Type B pancreatic cell (in vitro differentiated cells): Measurements from ENCODE around the gene SLC34A3. TPM values are rescaled to one million over a fixed set of nuclear protein-coding genes. Genes with fewer than 3 reads are reported as not detected.
A peak's percentile ranks its signal among the peaks of the same experiment; 100 is the strongest.

ENCODE experiments used
- DNase-seq: peaks from one replicate; pipeline ENCODE4 v3.0.0; 2021; ENCODE audit warnings: mixed read lengths; ENCODE audit not compliant: unreplicated experiment; ENCODE audit errors: extremely low spot score
- H3K27ac Mint-ChIP-seq: 2 replicates; pipeline ENCODE4 v1.8.0; 2021; ENCODE audit warnings: mild to moderate bottlenecking, mixed read lengths
- H3K27me3 Mint-ChIP-seq: 2 replicates; pipeline ENCODE4 v1.8.0; 2021; ENCODE audit warnings: mixed read lengths
- H3K36me3 Mint-ChIP-seq: 2 replicates; pipeline ENCODE4 v1.8.0; 2021; ENCODE audit warnings: mixed read lengths
- H3K4me1 Mint-ChIP-seq: one replicate; pipeline ENCODE4 v1.8.0; 2021; ENCODE audit warnings: mixed read lengths; ENCODE audit not compliant: unreplicated experiment
- H3K4me3 Mint-ChIP-seq: 2 replicates; pipeline ENCODE4 v1.8.0; 2021; ENCODE audit warnings: mild to moderate bottlenecking, mixed read lengths
- H3K9me3 Mint-ChIP-seq: 2 replicates; pipeline ENCODE4 v1.8.0; 2021; ENCODE audit warnings: mixed read lengths
- total RNA-seq: library from RNA; stranded (reverse); gene quantifications from 2 replicates; pipeline ENCODE4 v1.2.1, GENCODE V29; 2021; ENCODE audit warnings: low replicate concordance
- TF ChIP-seq, protein P1 (sequence below): fragments of 200-600 bp; sonication (generic); conservative IDR thresholded peaks from 2 replicates; pipeline ENCODE4 v1.5.0; 2021; ENCODE audit warnings: antibody characterized with exemption, mild to moderate bottlenecking

The SLC34A3 gene
- total RNA-seq, 1 donor from 2014 or later = 0.41 TPM

DNA sequence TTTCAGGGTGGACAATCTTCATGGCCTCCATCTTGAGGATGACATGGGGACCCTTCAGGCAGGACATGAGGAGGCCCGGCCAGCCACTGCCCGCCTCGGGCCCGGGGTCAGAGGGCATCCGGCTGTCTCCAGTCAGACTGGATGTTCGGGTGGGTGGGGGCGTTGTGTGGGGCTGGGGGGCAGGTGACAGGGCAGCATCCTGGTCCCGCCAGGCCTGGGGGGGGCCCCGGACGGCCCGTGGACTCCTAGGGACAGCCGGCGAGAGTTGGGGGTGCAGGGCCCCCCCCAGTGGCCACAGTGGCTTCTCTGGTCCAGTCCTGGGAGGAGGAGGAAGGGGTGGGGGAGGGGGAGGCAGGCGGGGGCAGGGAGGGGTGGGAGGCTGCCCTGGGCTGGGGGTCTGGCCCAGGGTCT lies 9.6 kb upstream of the SLC34A3 start:
- no peaks in the 10 kb centered on the region for H3K9me3 Mint-ChIP-seq
- H3K4me1 Mint-ChIP-seq = peaks cover 3% of the 10 kb centered on the region
- H3K27me3 Mint-ChIP-seq = no peaks in the 10 kb centered on the region
- no peak for DNase-seq
- no peaks in the 10 kb centered on the region for H3K36me3 Mint-ChIP-seq
- TF ChIP-seq, protein P1, sequence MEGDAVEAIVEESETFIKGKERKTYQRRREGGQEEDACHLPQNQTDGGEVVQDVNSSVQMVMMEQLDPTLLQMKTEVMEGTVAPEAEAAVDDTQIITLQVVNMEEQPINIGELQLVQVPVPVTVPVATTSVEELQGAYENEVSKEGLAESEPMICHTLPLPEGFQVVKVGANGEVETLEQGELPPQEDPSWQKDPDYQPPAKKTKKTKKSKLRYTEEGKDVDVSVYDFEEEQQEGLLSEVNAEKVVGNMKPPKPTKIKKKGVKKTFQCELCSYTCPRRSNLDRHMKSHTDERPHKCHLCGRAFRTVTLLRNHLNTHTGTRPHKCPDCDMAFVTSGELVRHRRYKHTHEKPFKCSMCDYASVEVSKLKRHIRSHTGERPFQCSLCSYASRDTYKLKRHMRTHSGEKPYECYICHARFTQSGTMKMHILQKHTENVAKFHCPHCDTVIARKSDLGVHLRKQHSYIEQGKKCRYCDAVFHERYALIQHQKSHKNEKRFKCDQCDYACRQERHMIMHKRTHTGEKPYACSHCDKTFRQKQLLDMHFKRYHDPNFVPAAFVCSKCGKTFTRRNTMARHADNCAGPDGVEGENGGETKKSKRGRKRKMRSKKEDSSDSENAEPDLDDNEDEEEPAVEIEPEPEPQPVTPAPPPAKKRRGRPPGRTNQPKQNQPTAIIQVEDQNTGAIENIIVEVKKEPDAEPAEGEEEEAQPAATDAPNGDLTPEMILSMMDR = no peak
- H3K4me3 Mint-ChIP-seq = peak overlapping the region; percentile 39
- H3K27ac Mint-ChIP-seq = no peak overlapping the region

DNA sequence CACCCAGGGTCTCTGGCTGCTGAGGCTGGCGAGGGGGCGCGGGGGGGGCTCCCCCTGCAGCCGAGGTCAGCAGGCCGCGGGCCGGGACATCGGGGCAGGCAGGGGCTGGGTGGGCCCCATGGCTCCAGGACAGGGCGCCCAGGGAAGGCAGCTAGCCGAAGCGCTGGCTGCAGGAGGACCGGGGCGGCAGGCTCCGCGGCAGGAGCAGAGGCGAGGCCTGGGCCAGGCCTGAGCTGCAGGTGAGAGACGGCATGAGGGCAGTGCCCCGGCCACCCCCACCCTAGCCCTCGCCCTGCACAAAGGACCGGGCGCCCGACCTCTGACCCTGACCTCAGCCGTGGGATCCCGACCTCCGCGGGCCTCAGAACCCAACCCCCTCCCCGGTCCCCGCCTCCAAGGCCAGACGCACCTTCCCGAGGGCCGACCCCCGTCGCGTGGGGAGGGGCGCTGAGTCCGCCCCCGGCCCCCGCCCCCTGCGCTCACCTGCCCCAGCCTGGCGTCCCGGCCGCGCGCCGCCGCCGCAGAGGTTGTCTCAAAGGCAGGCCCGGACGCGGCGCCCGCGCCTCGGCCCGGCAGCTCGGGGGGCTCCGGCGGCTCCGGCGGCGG lies 9.1 kb upstream of the SLC34A3 start:
- H3K4me3 Mint-ChIP-seq = no peak overlapping the region

DNA sequence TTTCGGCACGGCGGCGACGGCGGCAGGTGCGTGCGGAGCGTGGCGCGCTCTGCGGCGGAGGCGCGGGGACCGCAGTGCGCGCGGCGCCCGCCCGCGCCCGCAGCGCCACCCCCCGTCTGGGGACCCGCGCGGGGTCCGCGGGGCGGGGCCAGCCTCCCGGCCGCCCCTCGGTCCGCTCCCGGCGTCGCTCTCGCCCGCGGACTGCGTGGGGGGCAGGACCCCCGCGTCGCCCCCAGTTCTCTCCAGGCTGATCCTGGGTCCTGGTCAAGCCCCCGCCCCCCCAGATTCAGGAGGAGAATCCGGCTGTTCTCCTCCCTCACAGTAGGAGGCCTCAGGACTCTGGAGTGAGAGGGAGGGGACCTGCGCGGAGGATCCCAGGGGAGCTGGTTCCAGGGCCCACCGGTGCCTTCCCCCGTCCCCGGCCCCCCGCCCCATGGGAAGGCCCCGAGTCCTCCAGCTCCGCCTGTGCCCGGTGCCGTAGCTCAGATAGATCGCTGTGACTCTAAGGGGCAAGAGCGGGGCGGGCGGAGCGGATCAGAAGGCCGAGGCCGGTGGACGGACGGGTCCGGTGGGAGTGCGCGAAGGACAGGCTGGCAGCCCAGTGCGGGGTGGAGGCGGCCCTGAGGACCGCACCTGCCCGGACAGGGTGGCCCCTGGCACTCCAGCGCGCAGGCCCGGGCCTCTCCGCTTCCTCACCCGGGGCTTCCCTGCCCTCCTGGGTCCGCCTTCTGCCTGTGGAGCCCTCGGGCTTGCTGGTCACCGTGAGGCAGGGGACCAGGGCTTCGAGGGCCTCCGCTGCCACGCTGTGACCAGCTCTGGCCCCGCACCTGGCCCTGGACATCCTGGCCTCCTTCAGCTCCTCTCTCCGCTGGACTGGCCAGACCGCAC lies 8.3 kb upstream of the SLC34A3 start, which contains the start of gene RNF208:
RNF208 (minus strand) TSS at position 51 of the 888 bp plus-strand sequence. CDS start 1,028 bp downstream, outside the sequence.
- DNase-seq = no peak
- peaks cover under 1% of the 10 kb centered on the region for H3K27me3 Mint-ChIP-seq
- H3K36me3 Mint-ChIP-seq = no peaks in the 10 kb centered on the region
- peaks cover 1% of the 10 kb centered on the region for H3K4me1 Mint-ChIP-seq
- peak within 1 kb of the TSS; percentile 81 for H3K27ac Mint-ChIP-seq
- TF ChIP-seq, protein P1 = no peak
- H3K9me3 Mint-ChIP-seq = no peaks in the 10 kb centered on the region
- peak within 1 kb of the TSS; percentile 86 for H3K4me3 Mint-ChIP-seq

More for the DNA sequence above, 9.1 kb upstream of the SLC34A3 start:
- DNase-seq = no peak
- TF ChIP-seq, protein P1 = no peak
- Mint-ChIP-seq H3K27ac (no peak overlapping the region), H3K9me3 (no peaks in the 10 kb centered on the region), H3K27me3 (no peaks in the 10 kb centered on the region), H3K4me1 (peaks cover 3% of the 10 kb centered on the region), H3K36me3 (no peaks in the 10 kb centered on the region)

DNA sequence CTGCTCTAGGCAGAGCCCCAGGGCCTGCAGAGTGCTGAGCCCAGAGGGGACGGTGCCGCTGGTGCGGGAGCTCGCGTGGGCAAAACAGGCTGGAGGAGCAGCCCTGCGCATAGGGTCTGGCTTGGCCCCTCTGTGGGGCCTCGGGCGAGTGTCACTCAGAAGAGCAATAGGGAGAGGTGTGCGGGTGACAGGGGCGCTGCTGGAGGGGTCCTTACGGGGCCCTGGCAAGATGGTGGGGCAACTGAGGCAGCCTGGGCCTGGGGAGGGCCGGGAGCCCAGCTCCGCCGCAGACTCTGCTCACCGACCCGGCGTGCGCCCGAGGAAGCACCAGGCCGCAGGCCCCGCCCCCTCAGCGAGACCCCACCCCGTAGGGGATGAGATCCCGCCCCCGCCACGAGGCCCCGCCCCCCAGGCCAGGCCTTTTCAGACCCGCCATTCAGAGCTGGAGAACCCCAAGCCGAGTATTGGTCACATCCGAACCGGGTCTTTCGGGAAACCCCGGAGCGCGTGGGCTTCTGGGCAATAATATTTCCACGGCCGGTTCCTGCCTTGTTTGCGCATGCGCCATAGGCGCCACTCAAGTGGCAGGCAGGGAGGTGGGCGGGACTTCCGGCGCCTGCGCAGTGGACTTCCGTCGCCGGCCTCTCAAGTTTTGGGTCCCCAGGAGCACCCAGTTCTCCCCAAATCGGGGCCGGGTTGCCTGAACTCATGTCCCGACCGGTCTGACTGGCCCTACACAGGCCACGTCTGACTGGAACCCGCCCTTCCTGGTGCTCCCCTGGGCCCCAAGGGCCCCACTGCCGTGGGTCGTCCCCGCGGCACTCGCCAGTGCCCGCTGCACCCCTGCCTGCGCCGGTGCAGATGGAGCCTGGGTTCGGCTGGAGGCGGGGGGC lies 7.4 kb upstream of the SLC34A3 start:
- H3K9me3 Mint-ChIP-seq = no peaks in the 10 kb centered on the region
- peaks cover 5% of the 10 kb centered on the region for H3K4me1 Mint-ChIP-seq
- TF ChIP-seq, protein P1 = no peak
- H3K27ac Mint-ChIP-seq = peak overlapping the region; percentile 81
- no peaks in the 10 kb centered on the region for H3K36me3 Mint-ChIP-seq
- peaks cover 3% of the 10 kb centered on the region for H3K27me3 Mint-ChIP-seq
- peak; percentile 97 for DNase-seq
- H3K4me3 Mint-ChIP-seq = peak overlapping the region; percentile 86
